ENCODE measurements around the gene DYNC1H1.

DYNC1H1 gene

GRCh38 chr14:102016420-102017090 is 52.2 kb downstream of the DYNC1H1 start:
- no peak overlapping the region for H3K27ac ChIP-seq (ENCODE audit: poor library complexity, severe bottlenecking)
- ATAC-seq (ENCODE audit: low read depth) (no peak), DNase-seq (ENCODE audit: low spot score) (no peak)
- no peaks in the 10 kb centered on the region for H3K27me3 ChIP-seq (ENCODE audit: insufficient read depth, poor library complexity, severe bottlenecking)
- H3K4me1 ChIP-seq (ENCODE audit: insufficient read depth, poor library complexity, severe bottlenecking), result no peaks in the 10 kb centered on the region
- H3K36me3 ChIP-seq (ENCODE audit: low read depth), result peaks cover 100% of the 10 kb centered on the region
- no peaks in the 10 kb centered on the region for H3K9me3 ChIP-seq (ENCODE audit: severe bottlenecking)
- no peak overlapping the region for H3K4me3 ChIP-seq (ENCODE audit: severe bottlenecking)
- TF ChIP-seq CTCF (IDR thresholded peaks at IDR 0.05; ENCODE audit: poor library complexity, severe bottlenecking), result no peak

GRCh38 chr14:102018251-102018650 is 53.9 kb downstream of the DYNC1H1 start:
- DNase-seq (ENCODE audit: low spot score) (no peak), ATAC-seq (ENCODE audit: low read depth) (no peak)
- H3K4me3 ChIP-seq (ENCODE audit: severe bottlenecking), result no peak overlapping the region
- no peaks in the 10 kb centered on the region for H3K9me3 ChIP-seq (ENCODE audit: severe bottlenecking)
- no peaks in the 10 kb centered on the region for H3K4me1 ChIP-seq (ENCODE audit: insufficient read depth, poor library complexity, severe bottlenecking)
- no peak for TF ChIP-seq CTCF (IDR thresholded peaks at IDR 0.05; ENCODE audit: poor library complexity, severe bottlenecking)
- H3K36me3 ChIP-seq (ENCODE audit: low read depth), result peaks cover 100% of the 10 kb centered on the region
- H3K27me3 ChIP-seq (ENCODE audit: insufficient read depth, poor library complexity, severe bottlenecking), result no peaks in the 10 kb centered on the region
- no peak overlapping the region for H3K27ac ChIP-seq (ENCODE audit: poor library complexity, severe bottlenecking)

- no peak overlapping the region for H3K4me3 ChIP-seq (ENCODE audit: severe bottlenecking)
- H3K36me3 ChIP-seq (ENCODE audit: low read depth), result peaks cover 100% of the 10 kb centered on the region
- no peak overlapping the region for H3K27ac ChIP-seq (ENCODE audit: poor library complexity, severe bottlenecking)
- DNase-seq (ENCODE audit: low spot score), result no peak
- H3K27me3 ChIP-seq (ENCODE audit: insufficient read depth, poor library complexity, severe bottlenecking), result no peaks in the 10 kb centered on the region
- H3K9me3 ChIP-seq (ENCODE audit: severe bottlenecking), result no peaks in the 10 kb centered on the region
- no peak for ATAC-seq (ENCODE audit: low read depth)
- H3K4me1 ChIP-seq (ENCODE audit: insufficient read depth, poor library complexity, severe bottlenecking), result no peaks in the 10 kb centered on the region
- no peak for TF ChIP-seq CTCF (IDR thresholded peaks at IDR 0.05; ENCODE audit: poor library complexity, severe bottlenecking)
These were observed 54.7 kb downstream of the DYNC1H1 start for GRCh38 chr14:102019006-102019540.

GRCh38 chr14:102020058-102020971 is 55.9 kb downstream of the DYNC1H1 start:
- Histone ChIP-seq H3K9me3 (ENCODE audit: severe bottlenecking) (no peaks in the 10 kb centered on the region), H3K27me3 (ENCODE audit: insufficient read depth, poor library complexity, severe bottlenecking) (no peaks in the 10 kb centered on the region), H3K27ac (ENCODE audit: poor library complexity, severe bottlenecking) (peak overlapping the region; percentile 2), H3K4me1 (ENCODE audit: insufficient read depth, poor library complexity, severe bottlenecking) (no peaks in the 10 kb centered on the region), H3K4me3 (ENCODE audit: severe bottlenecking) (no peak overlapping the region), H3K36me3 (ENCODE audit: low read depth) (peaks cover 99% of the 10 kb centered on the region)
- ATAC-seq (ENCODE audit: low read depth) (peak; percentile 29; the same call in 1 of the 3 replicates), DNase-seq (ENCODE audit: low spot score) (no peak)
- TF ChIP-seq CTCF (IDR thresholded peaks at IDR 0.05; ENCODE audit: poor library complexity, severe bottlenecking), result no peak

Data from RWPE2 (cell line).